ENCODE data around the gene HORMAD2.

DNA sequence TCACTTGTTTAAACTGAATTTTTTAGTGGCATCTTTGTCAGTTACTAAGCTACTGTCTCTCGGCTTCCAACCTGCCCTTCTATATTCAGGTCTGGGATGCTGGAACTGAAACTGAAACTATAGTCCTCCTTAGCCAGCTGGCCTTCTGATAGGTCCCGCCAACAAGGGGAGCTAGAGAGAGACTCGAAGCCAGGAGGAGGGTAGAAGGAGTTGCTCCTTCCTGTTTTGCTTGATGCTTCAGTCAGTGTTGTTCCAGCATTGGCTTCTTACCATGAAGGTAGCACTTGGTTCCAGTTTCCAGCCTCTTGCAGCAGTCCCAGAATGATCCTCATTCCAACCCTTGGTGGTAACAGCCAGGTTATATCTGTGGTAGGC is 32.9 kb upstream of the HORMAD2 start:
- TF ChIP-seq POLR2AphosphoS5 (IDR thresholded peaks at IDR 0.05; ENCODE audit: low read depth, low read length) (no peak), REST (IDR thresholded peaks at IDR 0.05; ENCODE audit: insufficient read depth in 1 of 2, low read depth in 2 of 2, low read length in 2 of 2) (no peak), FOXP2 (optimal IDR thresholded peaks at IDR 0.05; ENCODE audit: borderline replicate concordance, extremely low read depth, extremely low read length, insufficient read depth) (no peak)

Data from PFSK-1 (cell line).